NB4 (cell line): Measurements from ENCODE around the gene PSMB11.

Experiments used
- DNase-seq: peaks from one replicate; pipeline ENCODE4 v3.0.0; 2010; ENCODE audit warnings: low read depth
- H3K4me3 ChIP-seq: one replicate; pipeline ENCODE4 v1.5.1; 2011; ENCODE audit warnings: mild to moderate bottlenecking, low read depth, low read length, moderate library complexity
- CTCF ChIP-seq: IDR thresholded peaks from one replicate; pipeline ENCODE4 v1.5.1; 2012; ENCODE audit warnings: low read depth, low read length
- MAX ChIP-seq: IDR thresholded peaks from 2 replicates; pipeline ENCODE4 v1.6.1; 2011; ENCODE audit warnings: low read depth, low read length
- MYC ChIP-seq: IDR thresholded peaks from 2 replicates; pipeline ENCODE4 v1.6.1; 2011; ENCODE audit warnings: low read depth, low read length
- POLR2A ChIP-seq: IDR thresholded peaks from 2 replicates; pipeline ENCODE4 v1.6.1; 2011; ENCODE audit warnings: mild to moderate bottlenecking; ENCODE audit not compliant: insufficient read length; ENCODE audit errors: extremely low read depth

Gene PSMB11

GRCh38 chr14:23066855-23067744 lies 25.1 kb downstream of the PSMB11 start:
- DNase-seq, result no peak
- TF ChIP-seq POLR2A, result no peak
- no peak for TF ChIP-seq MAX
- TF ChIP-seq CTCF, result no peak
- no peak for TF ChIP-seq MYC
- H3K4me3 ChIP-seq, result no peak overlapping the region

- H3K4me3 ChIP-seq, result peak overlapping the region; percentile 12
- no peak for DNase-seq
- TF ChIP-seq CTCF, result no peak
- no peak for TF ChIP-seq POLR2A
- TF ChIP-seq MAX, result no peak
- TF ChIP-seq MYC, result no peak
Observed at GRCh38 chr14:23067847-23068788, 26.1 kb downstream of the PSMB11 start.

- TF ChIP-seq MAX, result peak; percentile 63
- no peak for TF ChIP-seq POLR2A
- TF ChIP-seq CTCF, result peak; percentile 98
- TF ChIP-seq MYC, result peak; percentile 77
- DNase-seq, result peak; percentile 86
- H3K4me3 ChIP-seq, result peak overlapping the region; percentile 12
Observed at GRCh38 chr14:23068789-23069412, 26.9 kb downstream of the PSMB11 start.

- peak overlapping the region; percentile 40 for H3K4me3 ChIP-seq
- peak; percentile 36 for DNase-seq
- TF ChIP-seq CTCF (no peak), MAX (no peak), MYC (no peak), POLR2A (no peak)
Observed at GRCh38 chr14:23069413-23069806, 27.4 kb downstream of the PSMB11 start.
